ENCODE data around the gene KCNK3.

DNA sequence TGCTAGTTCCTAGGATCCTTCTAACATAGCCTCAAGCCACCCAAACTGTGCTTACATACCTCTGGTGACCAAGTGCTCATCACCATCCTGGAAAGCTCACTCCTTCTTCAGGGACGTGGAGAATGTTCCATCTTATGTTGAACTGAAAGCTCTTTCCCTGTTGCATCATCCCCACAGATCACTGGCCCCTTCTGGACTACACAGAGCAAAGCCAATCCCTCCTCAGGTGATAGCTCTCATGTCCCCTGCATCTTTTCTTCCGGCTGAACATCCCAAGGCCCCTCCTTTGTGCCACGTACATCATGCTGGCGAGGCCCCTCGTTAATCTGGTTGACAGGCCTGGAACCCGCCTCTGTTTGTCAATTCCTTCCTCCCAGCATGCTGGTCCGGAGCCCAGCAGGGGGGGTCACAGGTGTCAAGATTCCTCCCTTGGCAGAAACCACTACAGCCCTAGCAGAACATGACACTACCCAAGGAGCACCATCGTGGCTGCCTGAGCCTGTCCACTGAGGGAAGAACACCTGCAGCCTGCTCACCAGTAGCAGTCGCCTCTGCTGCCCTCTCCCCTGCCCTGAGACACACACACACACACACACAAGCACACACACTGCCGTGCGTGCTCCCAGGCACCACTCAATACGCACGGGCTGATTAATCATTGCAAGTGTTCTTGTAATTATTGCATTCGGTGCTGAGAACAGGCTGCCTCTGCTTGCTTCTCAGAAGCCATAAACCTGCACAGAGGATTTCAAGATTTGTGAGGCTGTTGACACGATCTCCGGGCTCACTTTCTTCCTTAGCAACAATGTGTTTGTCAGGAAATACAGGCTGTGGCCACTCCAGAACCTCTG, 6.3 kb upstream of the KCNK3 start:
- TF ChIP-seq, protein P1, sequence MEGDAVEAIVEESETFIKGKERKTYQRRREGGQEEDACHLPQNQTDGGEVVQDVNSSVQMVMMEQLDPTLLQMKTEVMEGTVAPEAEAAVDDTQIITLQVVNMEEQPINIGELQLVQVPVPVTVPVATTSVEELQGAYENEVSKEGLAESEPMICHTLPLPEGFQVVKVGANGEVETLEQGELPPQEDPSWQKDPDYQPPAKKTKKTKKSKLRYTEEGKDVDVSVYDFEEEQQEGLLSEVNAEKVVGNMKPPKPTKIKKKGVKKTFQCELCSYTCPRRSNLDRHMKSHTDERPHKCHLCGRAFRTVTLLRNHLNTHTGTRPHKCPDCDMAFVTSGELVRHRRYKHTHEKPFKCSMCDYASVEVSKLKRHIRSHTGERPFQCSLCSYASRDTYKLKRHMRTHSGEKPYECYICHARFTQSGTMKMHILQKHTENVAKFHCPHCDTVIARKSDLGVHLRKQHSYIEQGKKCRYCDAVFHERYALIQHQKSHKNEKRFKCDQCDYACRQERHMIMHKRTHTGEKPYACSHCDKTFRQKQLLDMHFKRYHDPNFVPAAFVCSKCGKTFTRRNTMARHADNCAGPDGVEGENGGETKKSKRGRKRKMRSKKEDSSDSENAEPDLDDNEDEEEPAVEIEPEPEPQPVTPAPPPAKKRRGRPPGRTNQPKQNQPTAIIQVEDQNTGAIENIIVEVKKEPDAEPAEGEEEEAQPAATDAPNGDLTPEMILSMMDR (conservative IDR thresholded peaks at IDR 0.05; ENCODE audit: low read length) = no peak
- no peak for TF ChIP-seq EZH2phosphoT487 (IDR thresholded peaks at IDR 0.05; ENCODE audit: borderline replicate concordance, low read depth, low read length)
